ENCODE measurements around the gene FKRP.
A peak's percentile ranks its signal among the peaks of the same experiment; 100 is the strongest.

Gene FKRP

GRCh38 chr19:46719629-46720502 is 26.0 kb upstream of the FKRP start:
- no peak for DNase-seq

GRCh38 chr19:46720503-46721239 is 25.2 kb upstream of the FKRP start:
- DNase-seq: no peak

GRCh38 chr19:46721269-46722003 is 24.4 kb upstream of the FKRP start:
- DNase-seq: no peak

- DNase-seq: no peak
Observed at GRCh38 chr19:46722004-46722380, 23.9 kb upstream of the FKRP start.

GRCh38 chr19:46722421-46723022 is 23.3 kb upstream of the FKRP start:
- no peak for DNase-seq

- DNase-seq: no peak
Observed at GRCh38 chr19:46723023-46723461, 22.8 kb upstream of the FKRP start.

- no peak for DNase-seq
Observed at GRCh38 chr19:46723471-46723870, 22.4 kb upstream of the FKRP start.

- no peak for DNase-seq
Observed at GRCh38 chr19:46724468-46724867, 21.4 kb upstream of the FKRP start.

- DNase-seq: no peak
Observed at GRCh38 chr19:46725036-46725820, 20.6 kb upstream of the FKRP start.

GRCh38 chr19:46725859-46726393 is 19.9 kb upstream of the FKRP start:
- DNase-seq: no peak

GRCh38 chr19:46726551-46726950 is 19.3 kb upstream of the FKRP start:
- no peak for DNase-seq

- DNase-seq: no peak
Observed at GRCh38 chr19:46726971-46727501, 18.8 kb upstream of the FKRP start.

- no peak for DNase-seq
Observed at GRCh38 chr19:46727757-46728156, 18.1 kb upstream of the FKRP start.

- no peak for DNase-seq
Observed at GRCh38 chr19:46728208-46728607, 17.6 kb upstream of the FKRP start.

GRCh38 chr19:46728693-46729339 is 17.0 kb upstream of the FKRP start:
- DNase-seq: peak; percentile 82

- no peak for DNase-seq
Observed at GRCh38 chr19:46729696-46730095, 16.2 kb upstream of the FKRP start.

GRCh38 chr19:46730187-46730586 is 15.7 kb upstream of the FKRP start:
- DNase-seq: no peak

GRCh38 chr19:46730595-46730994 is 15.3 kb upstream of the FKRP start:
- DNase-seq: no peak

GRCh38 chr19:46731007-46731501 is 14.8 kb upstream of the FKRP start:
- DNase-seq: no peak

GRCh38 chr19:46731584-46731983 is 14.3 kb upstream of the FKRP start:
- DNase-seq: no peak
